ENCODE results near the gene PRSS38.

Gene PRSS38

GRCh38 chr1:227793948-227794816 is 21.3 kb upstream of the PRSS38 start:
- peak; percentile 7 to 77 for DNase-seq

GRCh38 chr1:227794817-227795192 is 20.7 kb upstream of the PRSS38 start:
- no peak for DNase-seq

GRCh38 chr1:227795732-227796131 is 19.7 kb upstream of the PRSS38 start:
- no peak for DNase-seq

- no peak for DNase-seq
Observed at GRCh38 chr1:227796359-227796915, 19.0 kb upstream of the PRSS38 start.

GRCh38 chr1:227797144-227797543 is 18.3 kb upstream of the PRSS38 start:
- no peak for DNase-seq

GRCh38 chr1:227797625-227798024 is 17.9 kb upstream of the PRSS38 start:
- DNase-seq, result no peak

- DNase-seq, result no peak
Observed at GRCh38 chr1:227798078-227798802, 17.2 kb upstream of the PRSS38 start.

- no peak for DNase-seq
Observed at GRCh38 chr1:227799756-227800155, 15.7 kb upstream of the PRSS38 start.

- DNase-seq, result no peak
Observed at GRCh38 chr1:227803933-227804332, 11.5 kb upstream of the PRSS38 start.

- DNase-seq, result peak in 1 of 2 experiments; percentile 1
Observed at GRCh38 chr1:227805606-227806197, 9.8 kb upstream of the PRSS38 start.

- DNase-seq, result no peak
Observed at GRCh38 chr1:227808566-227808965, 6.9 kb upstream of the PRSS38 start.

- no peak for DNase-seq
Observed at GRCh38 chr1:227809026-227809425, 6.4 kb upstream of the PRSS38 start.

GRCh38 chr1:227813962-227814361 is 1.5 kb upstream of the PRSS38 start:
- DNase-seq, result no peak

GRCh38 chr1:227816750-227817446 is 1.4 kb downstream of the PRSS38 start:
- DNase-seq, result peak; percentile 41 to 86

GRCh38 chr1:227823537-227823936 is 8.1 kb downstream of the PRSS38 start:
- no peak for DNase-seq

- no peak for DNase-seq
Observed at GRCh38 chr1:227824204-227824603, 8.7 kb downstream of the PRSS38 start.

- DNase-seq, result no peak
Observed at GRCh38 chr1:227828786-227829185, 13.3 kb downstream of the PRSS38 start.

GRCh38 chr1:227838181-227838580 is 22.7 kb downstream of the PRSS38 start:
- DNase-seq, result no peak

GRCh38 chr1:227841096-227841495 is 25.6 kb downstream of the PRSS38 start:
- DNase-seq, result peak; percentile 46 to 69

GRCh38 chr1:227844320-227845146 is 29.1 kb downstream of the PRSS38 start:
- no peak for DNase-seq

- no peak for DNase-seq
Observed at GRCh38 chr1:227845147-227845458, 29.6 kb downstream of the PRSS38 start.

GRCh38 chr1:227845519-227845918 is 30.0 kb downstream of the PRSS38 start:
- no peak for DNase-seq

All from NCI-H524 (cell line).